Measurements from ENCODE around the gene RCC1.
"Not testable (repeated sequence)": the region's sequence is repeated elsewhere in the genome, so short reads cannot be mapped to it uniquely, and the experiment has no call there.

DNA sequence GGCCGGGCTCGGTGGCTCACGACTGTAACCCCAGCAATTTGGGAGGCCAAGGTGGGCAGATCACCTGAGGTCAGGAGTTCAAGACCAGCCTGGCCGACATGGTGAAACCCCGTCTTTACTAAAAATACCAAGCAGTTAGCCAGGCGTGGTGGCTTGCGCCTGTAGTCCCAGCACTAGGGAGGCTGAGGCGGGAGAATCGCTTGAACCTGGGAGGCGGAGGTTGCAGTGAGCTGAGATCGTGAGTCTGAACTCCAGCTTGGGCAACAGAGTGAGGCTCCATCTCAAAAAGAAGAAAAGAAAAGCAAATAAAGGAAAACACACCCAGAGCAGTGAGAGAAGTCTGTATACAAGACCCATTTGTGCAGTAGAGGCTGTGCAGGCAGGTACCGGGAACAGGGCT, 15.0 kb downstream of the RCC1 start:
- TF ChIP-seq CTCF, POLR2A (IDR thresholded peaks at IDR 0.05): not testable (repeated sequence)

All from right lobe of liver (tissue), 4 donors.